ENCODE data around the gene CAMK4.

CAMK4 gene

DNA sequence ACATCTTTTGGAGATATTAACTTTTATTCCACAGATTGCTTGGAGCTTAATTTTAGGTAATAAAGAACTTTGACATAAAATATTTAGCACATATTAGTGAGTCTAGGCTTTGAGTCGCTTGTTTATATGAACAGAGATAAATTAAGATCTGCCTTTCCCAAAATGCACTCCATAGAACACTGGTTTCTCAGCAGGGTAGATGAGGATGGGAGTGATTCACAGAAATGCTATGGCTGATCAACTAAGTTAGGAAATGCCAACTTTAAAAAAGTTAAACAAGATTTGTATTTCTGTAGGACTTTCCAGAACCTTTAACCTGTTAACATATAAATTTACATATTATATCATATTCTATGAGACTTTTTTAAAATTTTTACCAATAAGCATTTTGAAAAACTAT lies 222.9 kb downstream of the CAMK4 start:
- DNase-seq: no peak

DNA sequence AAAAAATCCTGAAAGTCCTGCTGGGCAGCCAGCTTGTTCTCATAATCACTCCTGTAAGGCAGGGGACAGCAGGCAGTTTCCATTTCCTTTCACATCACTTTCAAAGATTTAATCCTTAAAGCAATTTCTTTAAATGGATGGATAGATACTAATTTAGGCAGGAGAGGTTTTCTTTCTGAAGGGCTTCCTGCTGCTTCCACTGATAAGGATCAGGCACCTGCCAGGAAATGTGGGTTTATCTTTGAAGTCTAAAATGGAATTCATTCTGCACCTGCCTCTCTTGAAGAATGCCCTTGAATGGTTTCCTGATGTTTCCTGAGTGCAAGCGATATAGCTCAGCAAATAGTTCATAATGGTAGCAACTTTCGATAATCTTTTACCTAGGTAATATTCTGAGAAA lies 223.6 kb downstream of the CAMK4 start:
- DNase-seq: no peak

DNA sequence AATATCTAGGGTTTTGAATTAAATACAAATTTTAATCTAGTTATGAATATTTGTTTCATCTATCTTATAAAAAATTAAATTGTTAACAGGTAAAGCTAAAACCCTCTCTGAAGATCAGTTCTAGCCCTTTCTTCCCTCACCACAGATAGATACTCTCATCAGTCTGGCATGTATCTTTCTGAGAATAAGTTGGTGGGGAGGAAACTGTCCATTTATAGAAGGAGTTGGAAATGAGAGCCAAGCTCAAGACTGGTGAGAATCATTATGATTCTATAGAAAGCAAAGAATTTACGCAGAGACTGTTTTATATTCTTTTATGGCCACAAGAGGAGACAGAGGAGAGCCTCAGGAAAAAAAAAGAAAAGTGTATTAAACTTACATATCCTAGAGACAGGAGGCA lies 229.1 kb downstream of the CAMK4 start:
- no peak for DNase-seq

DNA sequence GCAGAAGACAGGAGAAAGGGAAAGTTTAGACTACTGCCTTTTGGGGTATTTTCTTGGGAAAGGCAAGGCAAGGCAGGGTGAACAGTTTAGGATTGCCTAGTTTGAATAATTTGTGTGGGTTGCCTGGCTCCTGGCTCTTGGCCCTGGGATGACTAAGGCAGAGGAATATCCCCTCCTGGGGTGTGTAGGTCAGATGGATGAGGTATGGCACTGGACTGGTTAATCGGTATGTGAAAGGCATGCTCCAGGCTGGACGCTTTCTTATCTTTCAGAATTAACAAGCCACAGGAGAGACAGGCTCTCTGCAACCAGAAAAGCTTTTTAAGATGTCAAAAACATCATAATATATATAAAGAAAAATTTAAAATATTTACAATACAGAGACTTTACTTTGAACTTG lies 229.6 kb downstream of the CAMK4 start:
- no peak for DNase-seq

DNA sequence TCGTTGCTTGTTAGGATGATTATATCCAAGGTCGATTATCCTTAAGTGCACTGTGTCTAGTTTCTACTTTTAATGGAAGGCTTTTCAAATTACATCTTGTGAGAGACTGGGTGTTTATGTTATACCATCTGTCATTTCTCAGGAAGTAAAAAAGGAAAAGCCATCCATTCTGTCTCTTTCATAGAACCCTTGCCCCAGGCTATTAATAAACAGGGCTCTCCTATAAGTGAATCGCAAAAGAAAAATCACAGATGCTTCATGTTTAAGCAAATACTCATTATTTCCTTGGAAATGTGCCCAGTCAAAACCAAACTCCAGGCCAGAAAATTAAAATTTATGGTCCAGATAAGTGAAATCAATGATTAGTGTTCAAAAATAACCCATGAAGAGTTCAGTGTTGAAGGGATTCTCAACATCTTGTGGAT lies 230.0 kb downstream of the CAMK4 start:
- DNase-seq: no peak

DNA sequence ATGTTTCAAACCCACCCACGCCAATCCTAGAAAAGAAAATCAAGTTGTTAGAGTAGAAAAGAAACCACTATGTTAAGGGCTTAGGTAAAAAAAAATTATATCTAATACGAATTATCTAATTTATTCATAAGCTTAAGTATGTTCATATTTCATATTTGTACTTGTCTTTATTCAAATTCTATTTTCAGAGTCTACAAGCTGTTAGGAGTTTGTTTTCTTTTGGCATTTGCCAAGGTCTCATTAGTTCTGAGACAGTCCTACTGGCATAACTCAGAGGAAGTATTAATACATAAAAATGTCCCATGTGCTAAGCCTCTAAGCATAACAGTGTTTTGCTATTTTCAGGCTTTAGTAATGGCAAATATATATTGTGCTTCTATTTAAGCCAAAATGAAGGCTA lies 230.6 kb downstream of the CAMK4 start:
- DNase-seq: no peak

DNA sequence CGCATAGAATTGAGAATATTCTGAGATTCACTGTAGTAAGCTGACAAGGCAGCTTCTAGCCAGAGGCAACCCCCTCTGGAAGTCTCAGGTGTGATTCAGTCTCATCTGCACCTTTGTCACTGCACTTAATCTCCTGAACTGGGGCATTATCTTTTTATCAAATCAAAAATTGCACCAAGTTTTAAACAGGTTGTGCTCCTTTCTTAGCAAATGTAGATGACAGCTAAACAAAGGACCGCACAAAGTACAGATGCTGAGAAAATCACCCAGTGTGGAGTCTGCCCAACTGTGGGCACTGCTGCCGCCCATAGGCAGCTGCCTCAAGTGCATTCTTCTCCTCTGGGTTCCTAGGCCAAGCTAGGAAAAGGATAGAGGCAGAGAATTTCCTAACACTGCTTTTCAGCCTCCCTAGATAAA lies 237.1 kb downstream of the CAMK4 start:
- no peak for DNase-seq

DNA sequence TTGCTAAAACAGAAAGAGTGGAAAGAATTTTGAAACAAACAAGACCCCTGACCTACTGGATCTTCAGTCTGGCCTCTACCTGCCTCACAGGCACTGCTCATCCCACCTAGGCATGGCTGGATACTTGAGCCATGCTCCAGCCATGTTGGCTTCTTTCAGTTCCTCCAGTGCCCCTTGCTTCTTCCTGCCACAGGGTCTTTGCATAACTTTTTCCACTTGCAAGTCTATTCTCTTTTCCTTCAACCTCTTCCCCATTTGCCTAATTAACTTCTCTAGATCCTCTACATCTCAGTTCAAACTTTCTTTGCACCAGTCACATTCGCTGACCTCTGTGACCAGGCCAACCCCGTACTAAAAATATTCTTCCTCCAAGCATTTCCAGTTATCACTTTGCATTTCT lies 237.8 kb downstream of the CAMK4 start:
- no peak for DNase-seq

DNA sequence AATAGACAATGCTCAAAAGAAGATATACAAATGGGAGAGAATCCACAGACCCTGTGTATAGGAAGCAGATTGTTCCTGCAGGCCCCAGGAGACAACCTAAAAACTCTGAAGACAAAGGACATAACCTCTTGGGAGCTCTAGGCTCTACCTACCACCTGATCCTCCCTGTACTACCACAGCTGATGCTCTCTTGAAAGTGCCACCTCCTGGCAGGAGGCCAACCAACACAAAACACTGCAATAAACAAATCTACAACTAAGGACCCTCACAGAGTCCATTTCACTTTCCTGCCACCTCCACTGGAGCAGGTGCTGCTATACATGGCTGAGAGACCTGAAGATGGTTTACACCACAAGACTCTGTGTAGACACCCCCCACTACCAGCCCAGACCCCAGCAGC lies 239.1 kb downstream of the CAMK4 start:
- no peak for DNase-seq

DNA sequence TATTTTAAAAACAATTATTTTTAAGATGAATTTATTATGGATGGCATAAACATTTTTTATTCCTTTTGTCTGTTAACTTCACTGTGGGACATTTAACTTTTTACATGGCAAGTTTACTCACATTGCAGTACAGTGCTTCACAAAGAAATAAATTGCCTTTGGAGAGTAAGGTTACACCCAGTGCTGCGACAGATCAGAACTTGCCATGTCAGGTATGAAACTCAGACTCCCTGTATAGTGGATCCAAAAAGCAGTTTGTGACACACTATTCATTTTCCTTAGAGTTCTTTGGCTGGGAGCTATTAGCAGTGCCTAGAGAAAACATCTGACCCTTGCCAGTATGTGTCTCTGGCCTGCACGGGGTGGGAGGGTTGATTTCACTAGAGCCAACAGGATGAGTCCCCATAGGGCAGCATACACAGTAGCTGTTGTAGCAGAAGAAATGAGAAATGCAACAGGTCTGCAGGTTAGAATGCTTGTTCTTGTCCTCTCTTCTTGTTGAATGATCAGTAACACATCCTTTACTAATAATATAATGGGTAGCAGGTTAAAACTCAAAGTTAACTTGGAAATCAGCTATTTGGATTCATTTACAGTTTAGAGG lies 245.2 kb downstream of the CAMK4 start:
- no peak for DNase-seq

DNA sequence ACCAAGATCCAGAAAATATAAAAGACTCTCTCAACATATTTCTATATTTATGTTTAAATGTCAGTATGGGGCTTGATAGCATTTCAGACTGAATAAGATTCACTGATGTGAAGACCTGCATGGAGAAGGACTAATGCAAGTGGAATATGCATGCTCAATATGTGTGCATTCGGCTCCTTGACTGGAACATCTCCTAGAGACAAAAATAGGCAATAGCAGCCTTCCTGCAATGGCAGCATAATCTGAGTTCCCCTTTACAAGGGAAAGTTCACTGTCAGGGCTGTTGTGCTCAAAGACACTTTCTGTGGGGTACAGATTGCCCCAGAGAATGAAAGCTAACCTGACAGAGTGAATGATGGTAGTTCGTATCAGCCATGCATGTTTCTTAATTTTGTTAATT lies 245.7 kb downstream of the CAMK4 start:
- DNase-seq: no peak

DNA sequence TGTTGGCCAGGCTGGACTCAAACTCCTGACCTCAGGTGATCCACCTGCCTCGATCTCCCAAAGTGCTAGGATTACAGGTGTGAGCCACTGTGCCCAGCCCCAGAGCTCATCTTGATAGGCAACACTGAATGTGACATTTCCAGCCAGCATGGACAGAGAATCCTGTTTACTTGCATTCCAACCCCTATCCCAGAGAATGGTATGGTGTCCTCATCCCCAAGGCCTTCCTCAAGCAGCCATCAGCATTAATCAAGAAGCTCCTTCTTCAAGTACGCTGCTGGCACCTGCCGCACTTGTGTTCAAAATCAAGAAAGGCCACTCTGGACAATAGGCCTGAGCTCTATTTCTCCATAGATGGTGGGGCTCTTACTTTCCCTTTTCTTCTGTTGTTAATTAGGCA lies 247.9 kb downstream of the CAMK4 start:
- DNase-seq: no peak

DNA sequence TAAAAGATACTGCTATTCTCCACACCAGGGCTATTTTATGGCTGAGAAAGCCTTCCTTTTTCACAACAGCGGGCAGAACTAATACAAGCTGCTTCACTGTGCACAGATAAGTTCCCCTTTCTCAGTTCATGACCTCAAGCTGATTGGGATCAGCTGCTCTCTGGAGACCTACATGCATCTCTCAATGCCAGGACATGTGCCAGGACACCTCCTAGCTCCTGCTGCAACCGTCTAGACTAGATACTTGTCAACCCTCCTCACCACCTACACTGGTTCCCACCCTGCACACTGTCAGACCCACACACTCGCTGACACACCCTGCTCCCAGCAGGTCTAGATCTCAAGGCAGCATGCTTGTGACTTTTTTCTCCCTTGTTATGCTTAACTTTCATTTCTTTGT lies 248.4 kb downstream of the CAMK4 start:
- DNase-seq: no peak

DNA sequence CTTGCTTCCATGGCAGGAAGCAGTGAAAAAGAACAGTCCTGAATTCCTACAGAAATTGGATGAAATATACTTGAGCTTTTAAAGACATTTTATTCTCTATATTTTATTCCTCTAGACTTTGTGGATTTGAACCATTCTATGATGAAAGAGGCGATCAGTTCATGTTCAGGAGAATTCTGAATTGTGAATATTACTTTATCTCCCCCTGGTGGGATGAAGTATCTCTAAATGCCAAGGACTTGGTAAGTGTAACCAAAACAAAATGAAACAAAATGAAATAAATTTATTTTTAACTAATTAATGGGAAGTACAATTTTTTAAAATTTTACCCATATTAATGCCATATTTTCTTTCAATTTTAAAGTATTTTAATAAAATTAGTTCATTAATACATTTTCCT lies 254.1 kb downstream of the CAMK4 start:
- no peak for DNase-seq

DNA sequence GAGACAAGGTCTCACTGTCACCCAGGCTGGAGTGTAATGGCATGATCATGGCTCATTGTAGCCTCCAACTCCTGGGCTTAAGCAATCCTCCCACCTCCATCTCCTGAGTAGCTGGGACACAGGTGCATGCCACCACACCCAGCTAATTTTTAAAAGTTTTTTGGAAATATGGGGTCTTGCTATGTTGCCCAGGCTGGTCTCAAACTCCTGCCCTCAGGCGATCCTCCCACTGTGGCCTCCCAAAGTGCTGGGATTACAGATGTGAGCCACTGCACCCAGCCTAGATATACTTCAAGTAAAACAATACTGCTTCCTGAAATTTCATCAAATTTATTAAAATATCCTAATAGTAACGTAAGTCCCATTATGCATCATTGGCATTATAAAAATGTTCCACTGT lies 254.7 kb downstream of the CAMK4 start:
- DNase-seq: no peak

DNA sequence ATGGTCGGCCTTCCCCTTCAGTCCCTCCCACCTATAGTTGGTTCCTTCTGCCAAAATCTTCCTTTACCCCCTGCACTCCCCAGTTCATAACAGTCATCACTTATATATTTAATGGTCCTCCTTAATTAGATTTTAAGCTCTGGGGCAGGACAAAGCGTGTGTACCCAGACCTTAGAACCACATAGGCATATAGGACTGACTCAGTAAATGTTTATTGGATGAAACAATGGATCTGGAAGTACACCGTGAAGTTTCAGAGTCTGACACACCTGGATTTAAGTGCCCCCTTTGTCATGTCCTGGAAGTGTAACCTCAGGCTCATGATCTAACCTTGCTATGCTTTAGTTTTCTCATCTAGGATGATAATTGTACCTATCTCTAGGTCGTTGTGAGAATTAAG lies 256.2 kb downstream of the CAMK4 start:
- DNase-seq: no peak

DNA sequence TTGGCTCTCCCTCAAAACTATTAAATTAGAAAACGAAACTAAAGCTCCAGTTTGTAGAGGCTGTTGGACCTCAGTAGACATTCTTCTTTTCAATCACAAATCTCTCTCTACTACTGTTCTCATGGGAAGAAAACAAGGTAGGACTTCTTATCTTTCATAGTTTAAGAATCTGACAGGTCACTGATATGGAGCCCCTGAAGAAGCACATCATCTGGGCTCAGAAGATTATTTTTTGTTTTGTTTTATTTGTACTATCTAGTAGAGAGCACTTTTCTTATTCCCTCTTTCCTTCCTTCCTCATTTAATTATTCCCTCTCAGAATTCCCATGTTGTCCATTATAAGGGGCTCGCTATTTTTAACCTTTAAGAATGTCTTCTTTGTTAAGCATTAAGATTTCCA lies 261.9 kb downstream of the CAMK4 start:
- DNase-seq: no peak

DNA sequence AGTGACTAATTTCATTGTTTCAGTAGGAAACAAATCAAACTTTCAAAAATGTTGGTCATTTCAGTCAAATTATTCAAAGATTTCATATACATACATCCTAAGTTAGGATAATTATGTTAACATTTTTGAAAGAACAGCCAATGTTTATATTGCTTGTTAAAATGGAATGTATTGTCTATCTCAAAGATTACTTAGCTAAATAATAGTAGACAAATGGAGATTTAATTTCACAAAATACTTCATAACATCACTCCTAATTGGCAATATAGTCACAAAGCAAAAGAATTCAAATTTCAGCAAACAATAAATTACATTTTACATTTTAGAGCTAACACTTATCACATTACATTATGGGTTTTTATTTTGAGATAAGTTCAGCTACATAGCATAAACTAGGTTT lies 262.7 kb downstream of the CAMK4 start:
- no peak for DNase-seq

DNA sequence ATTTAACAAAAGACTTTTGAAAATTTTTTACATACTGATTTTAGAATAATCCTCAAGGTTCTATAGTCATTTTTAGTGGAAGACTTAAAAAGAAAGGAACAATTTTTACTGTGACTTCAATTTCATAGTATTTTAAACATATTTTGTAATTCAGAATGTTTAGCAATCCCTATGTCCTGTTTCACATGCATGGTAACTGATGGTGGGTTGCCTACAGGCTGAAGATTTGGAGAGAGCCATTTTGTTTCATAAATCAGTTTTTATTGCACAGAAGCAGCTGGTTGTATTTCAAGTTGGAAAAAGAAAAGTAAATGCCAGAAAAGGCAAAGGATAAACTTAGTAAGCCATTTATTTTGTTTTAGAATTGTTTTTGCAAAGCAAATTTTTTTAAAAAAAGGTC lies 264.2 kb downstream of the CAMK4 start:
- no peak for DNase-seq

DNA sequence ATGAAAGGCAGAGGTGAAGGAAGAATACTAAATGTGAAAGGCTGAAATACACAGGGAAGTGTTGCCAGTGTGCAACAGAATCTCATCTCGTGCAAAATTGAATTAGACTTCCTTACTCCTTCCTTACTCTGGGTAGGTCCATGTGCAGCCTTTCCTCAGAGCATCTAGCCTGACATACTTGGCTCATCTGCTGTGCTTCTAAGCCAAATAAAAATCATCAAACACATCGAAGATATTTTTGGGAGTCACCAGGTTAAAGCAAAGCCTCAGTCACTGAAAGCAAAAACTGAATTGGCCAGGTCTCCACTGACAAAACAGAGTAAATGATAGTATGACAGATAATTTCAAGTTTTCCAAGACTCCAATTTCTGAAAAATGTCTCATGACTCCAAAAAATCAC lies 268.8 kb downstream of the CAMK4 start:
- DNase-seq: no peak

DNA sequence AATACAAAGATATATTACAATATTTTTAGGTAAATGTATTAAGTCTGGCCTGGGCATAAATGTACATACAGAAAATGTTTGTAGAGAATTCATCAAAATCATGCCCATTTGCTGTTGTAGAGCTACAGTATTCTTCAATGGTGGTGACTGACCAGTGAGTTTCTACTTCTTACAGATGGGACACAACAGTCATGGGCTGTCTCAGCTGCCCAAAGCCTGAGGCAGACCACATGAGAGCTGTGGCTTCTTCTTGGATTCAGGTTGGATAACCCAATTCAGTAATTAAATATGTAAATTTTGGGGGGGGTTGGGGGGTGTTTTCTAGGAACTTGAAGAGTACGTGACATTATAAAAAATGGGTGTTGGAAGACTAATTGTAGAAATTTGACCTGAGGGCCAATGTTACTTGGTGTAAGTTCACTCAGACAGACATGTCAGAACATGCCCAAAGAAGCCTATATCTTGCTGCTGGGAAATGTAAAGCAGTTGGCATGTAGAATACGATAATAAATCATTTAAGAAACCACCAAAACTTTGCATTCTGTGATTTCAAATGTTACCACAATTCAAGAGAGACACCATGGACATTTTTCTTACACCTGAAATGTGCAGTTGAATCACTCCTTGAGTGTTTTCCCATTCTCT lies 270.3 kb downstream of the CAMK4 start:
- no peak for DNase-seq

DNA sequence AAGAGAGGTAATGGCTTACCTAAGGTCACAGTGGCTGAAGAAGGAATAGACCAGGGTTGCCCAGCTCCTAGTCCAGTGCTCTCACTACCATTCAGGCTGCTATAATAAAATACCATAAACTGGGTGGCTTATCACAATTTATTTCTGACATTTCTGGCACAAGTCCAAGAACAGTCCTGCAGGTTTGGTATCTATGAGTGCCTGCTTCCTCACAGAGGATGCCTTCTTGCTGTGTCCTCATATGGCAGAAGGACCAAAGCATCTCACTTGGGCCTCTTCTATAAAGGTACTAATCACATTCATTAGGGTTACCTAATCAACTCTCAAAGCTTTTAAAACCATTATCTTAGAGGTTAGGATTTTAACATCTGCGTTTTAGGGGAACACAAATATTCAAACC lies 271.0 kb downstream of the CAMK4 start:
- no peak for DNase-seq

DNA sequence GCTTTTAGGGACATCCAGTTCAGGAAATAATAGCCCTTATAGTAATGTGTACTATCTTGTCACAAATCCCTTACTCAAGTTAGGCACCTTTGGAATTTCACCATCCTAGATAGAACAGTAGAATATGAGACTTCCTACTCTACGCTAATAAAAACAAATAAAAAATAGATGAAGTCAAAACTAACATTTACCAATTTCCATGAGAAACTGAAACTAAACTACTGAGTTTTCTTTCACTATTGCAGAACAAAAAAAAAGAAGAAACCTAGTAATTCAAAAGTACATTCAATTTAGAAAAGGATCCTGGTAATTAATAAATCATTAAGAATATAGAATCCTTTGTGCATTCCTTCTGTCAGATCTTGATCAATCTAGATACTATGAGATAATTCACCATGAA lies 274.2 kb downstream of the CAMK4 start:
- no peak for DNase-seq

DNA sequence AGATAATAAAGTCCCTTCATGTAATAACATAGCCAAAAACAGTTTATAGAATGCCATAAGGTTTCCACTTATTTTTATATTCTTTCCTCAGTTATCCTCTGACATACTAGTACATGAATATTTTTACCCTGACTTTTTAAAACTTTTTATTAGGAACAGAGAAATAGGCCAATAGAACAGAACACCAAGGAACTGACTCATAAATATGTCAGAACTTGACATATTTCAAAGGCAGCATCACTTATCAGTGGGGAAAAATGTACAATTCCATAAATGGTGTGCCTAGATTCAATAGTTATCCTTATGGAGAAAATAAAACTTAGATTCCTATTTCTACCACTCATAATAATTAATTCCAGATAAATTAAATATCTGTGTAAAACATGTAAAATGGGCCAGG lies 278.8 kb downstream of the CAMK4 start:
- DNase-seq: no peak

DNA sequence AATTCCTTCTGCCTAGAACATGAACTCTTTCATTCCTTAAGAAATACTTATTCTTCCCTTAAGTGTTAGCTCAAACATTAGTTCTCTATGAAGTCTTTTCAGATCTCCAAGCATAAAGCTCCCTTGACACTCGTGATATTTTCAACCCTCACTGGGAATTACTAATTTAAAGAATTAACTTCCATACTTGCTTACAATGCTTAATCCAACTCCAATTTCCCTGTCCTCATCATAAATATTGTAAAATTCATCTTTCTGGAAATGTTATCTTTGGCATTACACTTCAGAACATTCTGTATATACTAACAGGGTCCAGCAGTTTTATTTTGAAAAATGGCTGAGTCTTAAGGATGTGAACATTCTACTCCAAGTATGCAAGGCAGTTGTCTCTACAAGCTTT lies 280.9 kb downstream of the CAMK4 start:
- no peak for DNase-seq

All from bone marrow (tissue), 2 donors.